Mucosa of descending colon (tissue), 3 donors: ENCODE measurements around the gene RAVER1. TPM values are rescaled to one million over a fixed set of nuclear protein-coding genes. Genes with fewer than 3 reads are reported as not detected.
A peak's percentile ranks its signal among the peaks of the same experiment; 100 is the strongest.

Experiments used
- ATAC-seq: fragments of 200-7000 bp; cut with Tn5 transposase; one replicate; pipeline ENCODE4 v1.9.1; 2020; ENCODE audit warnings: mild to moderate bottlenecking, moderate library complexity
- DNase-seq, 3 donors: peaks; one replicate each; pipeline ENCODE4 v3.0.0-alpha.2; 2020
- H3K36me3 ChIP-seq: fragments of 200-600 bp; one replicate; pipeline ENCODE4 v1.8.0; 2021; ENCODE audit warnings: low read depth, mild to moderate bottlenecking
- H3K4me1 ChIP-seq: fragments of 200-600 bp; one replicate; pipeline ENCODE4 v1.8.0; 2021; ENCODE audit warnings: low read depth, mild to moderate bottlenecking
- H3K4me3 ChIP-seq: fragments of 200-600 bp; one replicate; pipeline ENCODE4 v1.8.0; 2021; ENCODE audit warnings: mild to moderate bottlenecking
- H3K9me3 ChIP-seq: fragments of 200-600 bp; one replicate; pipeline ENCODE4 v1.8.0; 2021; ENCODE audit warnings: mild to moderate bottlenecking
- intact Hi-C, 2 donors: fragments of 100-400 bp; cut with DNase I in 1 of 2; cut with micrococcal nuclease in 1 of 2; formaldehyde crosslinking; loops; one replicate each; pipeline versions ENCODE4 v1.11.0 to v1.11.1; 2022; cut with DNase I, micrococcal nuclease
- total RNA-seq, 3 donors: library from RNA; stranded (reverse); fragmentation: NEBNext Ultra II Directional in 2 of 3; extraction: Animal tissue kit (Norgen Biotek cat#: 25700) in 2 of 3; gene quantifications; one replicate each; pipeline versions ENCODE4 v1.2.1 to v1.2.4, GENCODE V29; 2021 to 2023
- TF ChIP-seq, protein P1 (sequence below): fragments of 200-600 bp; IDR thresholded peaks from one replicate; pipeline ENCODE4 v1.8.0; 2022; ENCODE audit warnings: antibody characterized with exemption, mild to moderate bottlenecking
- donor health status: DM: no; HTN: no; CAD: no; lungs with moderate emphysema.
- donor health status: DM: no; HTN: no; CAD: no.
- donor health status: DM: no; HTN: yes; CAD: no.

The RAVER1 gene
- total RNA-seq, 3 donors from 2014 or later = 42.4 to 58.1 (median 49.6) TPM

DNA sequence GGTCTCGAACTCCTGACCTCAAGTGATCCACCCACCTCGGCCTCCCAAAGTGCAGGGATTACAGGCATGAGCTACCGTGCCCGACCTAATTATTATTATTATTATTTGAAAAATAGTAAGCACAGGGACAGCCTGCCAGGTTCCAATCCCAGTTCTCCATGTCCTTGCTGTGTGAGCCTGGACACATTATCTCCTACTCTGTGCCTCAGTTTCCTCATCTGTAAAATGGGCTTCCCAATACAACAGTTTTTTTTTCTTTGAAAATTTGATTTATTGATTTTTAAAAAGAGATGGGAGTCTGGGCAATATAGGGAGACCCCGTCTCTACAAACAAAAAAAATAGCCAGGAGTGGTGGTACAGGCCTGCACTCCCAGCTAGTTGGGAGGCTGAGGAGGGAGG is 27.0 kb downstream of the RAVER1 start:
- H3K4me1 ChIP-seq = no peaks in the 10 kb centered on the region
- no peaks in the 10 kb centered on the region for H3K9me3 ChIP-seq
- DNase-seq (no peak), ATAC-seq (no peak)
- TF ChIP-seq, protein P1, sequence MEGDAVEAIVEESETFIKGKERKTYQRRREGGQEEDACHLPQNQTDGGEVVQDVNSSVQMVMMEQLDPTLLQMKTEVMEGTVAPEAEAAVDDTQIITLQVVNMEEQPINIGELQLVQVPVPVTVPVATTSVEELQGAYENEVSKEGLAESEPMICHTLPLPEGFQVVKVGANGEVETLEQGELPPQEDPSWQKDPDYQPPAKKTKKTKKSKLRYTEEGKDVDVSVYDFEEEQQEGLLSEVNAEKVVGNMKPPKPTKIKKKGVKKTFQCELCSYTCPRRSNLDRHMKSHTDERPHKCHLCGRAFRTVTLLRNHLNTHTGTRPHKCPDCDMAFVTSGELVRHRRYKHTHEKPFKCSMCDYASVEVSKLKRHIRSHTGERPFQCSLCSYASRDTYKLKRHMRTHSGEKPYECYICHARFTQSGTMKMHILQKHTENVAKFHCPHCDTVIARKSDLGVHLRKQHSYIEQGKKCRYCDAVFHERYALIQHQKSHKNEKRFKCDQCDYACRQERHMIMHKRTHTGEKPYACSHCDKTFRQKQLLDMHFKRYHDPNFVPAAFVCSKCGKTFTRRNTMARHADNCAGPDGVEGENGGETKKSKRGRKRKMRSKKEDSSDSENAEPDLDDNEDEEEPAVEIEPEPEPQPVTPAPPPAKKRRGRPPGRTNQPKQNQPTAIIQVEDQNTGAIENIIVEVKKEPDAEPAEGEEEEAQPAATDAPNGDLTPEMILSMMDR = no peak
- H3K4me3 ChIP-seq = no peak overlapping the region
- intact Hi-C loops = no loop called here
- H3K36me3 ChIP-seq = no peaks in the 10 kb centered on the region

DNA sequence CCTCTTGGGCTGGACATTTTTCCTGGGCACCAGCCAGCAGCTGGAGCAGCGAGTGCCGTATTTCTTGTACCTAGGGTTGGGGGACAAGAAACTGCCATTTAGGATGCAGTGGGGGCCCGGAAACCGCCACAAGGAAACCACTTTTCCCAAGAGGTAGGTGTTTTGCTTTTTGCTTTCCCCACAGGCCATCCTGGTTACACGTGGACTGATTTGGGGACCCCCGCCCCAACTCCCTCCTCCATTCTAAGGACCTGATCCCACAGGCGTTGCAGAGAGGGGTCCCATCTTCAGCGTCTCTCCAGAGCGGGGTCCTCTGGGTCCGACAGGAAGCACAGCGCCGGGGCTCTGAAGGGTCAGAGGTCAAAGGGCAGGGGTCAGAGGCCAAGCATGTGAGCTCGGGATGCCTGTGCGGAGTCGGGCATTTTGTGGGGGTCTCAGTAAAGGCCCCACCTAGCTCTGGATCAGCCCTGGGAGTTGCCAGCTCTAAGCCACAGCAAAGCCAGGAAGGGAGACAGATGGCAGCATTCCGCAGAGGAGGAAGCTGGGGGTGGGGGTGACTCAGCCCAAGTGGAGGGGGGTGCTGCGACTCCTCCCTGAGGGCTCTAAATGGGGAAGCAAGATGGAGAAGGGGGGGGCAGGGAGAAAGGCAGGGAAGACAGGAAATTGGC is 28.1 kb downstream of the RAVER1 start:
- intact Hi-C loops = no loop called here
- ATAC-seq (peak; percentile 30), DNase-seq (no peak)
- Histone ChIP-seq H3K36me3 (no peaks in the 10 kb centered on the region), H3K4me3 (no peak overlapping the region), H3K4me1 (no peaks in the 10 kb centered on the region), H3K9me3 (no peaks in the 10 kb centered on the region)
- TF ChIP-seq, protein P1 = no peak

DNA sequence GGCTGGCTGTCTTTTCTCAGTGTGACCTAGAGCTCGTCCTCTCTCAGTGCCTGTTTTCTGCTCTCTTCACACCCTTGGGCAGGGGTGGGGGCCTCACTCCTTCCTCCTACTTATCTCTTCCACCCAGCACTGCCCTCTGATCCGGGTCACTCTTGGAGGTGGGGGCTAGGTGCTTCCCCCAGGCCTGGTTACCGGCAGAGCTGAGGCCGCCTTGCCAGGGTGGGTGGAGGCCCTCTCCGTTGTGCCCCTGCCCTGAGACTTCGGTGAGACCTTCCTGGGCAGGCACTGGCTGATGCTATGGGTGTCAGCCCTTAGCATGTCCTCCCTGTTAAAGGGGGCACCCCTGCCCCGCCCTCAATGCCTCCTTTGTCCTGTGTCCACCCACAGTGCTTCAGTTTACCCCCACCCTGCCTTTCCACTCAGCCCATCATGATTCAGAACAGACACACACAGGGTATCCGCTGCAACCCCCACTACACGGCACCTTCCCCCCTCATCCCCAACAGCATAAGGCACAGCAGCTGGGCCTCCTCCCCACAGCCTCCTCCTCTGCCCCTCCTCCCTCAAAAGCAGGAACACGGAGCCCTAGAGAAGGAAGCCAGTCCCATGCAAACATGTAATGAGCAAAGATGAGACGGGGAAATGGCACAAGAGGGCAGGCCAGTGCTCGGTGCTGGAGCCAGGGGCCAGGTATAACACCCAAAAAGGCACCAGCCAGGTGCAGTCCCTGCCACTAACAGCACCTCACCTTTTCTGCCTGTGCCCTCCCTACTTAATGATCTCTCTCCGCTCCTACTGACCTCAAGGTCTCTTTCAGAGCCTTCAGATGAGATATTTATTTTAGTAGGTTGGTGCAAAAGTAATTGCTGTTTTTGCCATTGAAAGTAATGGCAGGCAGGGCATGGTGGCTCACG is 33.5 kb downstream of the RAVER1 start:
- peaks cover 16% of the 10 kb centered on the region for H3K4me1 ChIP-seq
- peak; percentile 35 for ATAC-seq
- intact Hi-C loops = no loop called here

DNA sequence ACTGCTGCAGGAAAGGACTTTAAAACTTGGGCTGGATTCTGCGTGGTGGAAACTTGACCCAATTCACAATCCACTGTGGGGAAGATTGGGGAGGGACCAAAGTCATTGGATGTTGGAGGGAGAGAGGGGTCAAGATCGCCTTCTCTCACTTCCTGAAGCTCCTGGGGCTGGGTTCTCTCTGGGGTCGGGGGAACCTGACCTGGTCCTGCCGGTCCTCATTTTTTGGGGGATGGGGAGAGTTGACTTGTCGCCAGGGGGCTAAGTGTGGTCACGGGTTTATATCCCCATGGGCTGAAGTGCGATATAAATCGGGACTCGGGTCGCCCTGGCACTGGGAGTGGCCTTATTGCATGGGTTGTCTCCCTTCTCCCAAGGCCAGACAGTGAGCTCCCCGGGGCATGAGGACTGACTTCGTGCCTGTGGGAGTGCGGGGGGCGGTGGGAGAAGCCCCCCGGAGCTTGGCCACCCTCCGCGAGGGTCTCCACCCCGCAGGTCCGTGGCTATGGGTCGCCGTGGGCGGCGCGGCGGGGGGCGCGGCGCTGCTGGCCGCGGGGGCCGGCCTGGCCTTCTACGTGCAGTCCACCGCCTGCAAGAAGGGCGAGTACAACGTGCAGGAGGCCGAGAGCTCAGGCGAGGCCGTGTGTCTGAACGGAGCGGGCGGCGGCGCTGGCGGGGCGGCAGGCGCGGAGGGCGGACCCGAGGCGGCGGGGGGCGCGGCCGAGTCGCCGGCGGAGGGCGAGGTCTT is 37.3 kb downstream of the RAVER1 start:
- TF ChIP-seq, protein P1 = no peak
- Histone ChIP-seq H3K4me1 (peaks cover 43% of the 10 kb centered on the region), H3K4me3 (no peak overlapping the region), H3K9me3 (no peaks in the 10 kb centered on the region), H3K36me3 (no peaks in the 10 kb centered on the region)
- ATAC-seq (no peak), DNase-seq (peak in 1 of 3 donors; percentile 46)
- intact Hi-C loops = no loop called here

More for the DNA sequence above, 33.5 kb downstream of the RAVER1 start:
- Histone ChIP-seq H3K36me3 (no peaks in the 10 kb centered on the region), H3K4me3 (no peak overlapping the region), H3K9me3 (no peaks in the 10 kb centered on the region)
- TF ChIP-seq, protein P1 = no peak
- no peak for DNase-seq

DNA sequence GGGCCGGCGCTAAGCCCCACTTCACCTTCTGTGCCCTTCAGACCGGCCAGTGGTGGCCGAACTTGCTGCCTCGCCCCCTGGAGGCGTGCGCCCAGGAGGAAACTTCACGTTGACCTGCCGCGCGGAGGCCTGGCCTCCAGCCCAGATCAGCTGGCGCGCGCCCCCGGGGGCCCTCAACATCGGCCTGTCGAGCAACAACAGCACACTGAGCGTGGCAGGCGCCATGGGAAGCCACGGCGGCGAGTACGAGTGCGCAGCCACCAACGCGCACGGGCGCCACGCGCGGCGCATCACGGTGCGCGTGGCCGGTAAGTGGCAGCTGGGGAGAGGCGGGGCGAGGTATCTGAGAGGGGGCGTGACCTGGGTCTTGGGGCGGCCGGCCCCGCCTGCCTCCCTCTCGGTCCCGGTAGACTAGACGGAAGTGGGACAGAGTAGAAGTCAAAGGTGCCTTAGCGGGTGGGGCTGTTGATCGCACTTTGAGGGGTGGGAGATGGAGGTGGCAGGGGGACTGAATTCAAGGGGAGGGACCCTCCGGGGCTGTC is 38.0 kb downstream of the RAVER1 start:
- no peaks in the 10 kb centered on the region for H3K9me3 ChIP-seq
- H3K36me3 ChIP-seq = no peaks in the 10 kb centered on the region
- H3K4me3 ChIP-seq = no peak overlapping the region
- peak; percentile 64 for ATAC-seq
- peaks cover 48% of the 10 kb centered on the region for H3K4me1 ChIP-seq
- intact Hi-C loops = no loop called here
- TF ChIP-seq, protein P1 = no peak
- peak; percentile 64 to 86 (median 78) for DNase-seq
